GM21526 (cell line): ENCODE data around the gene MTFR2.

Source experiments
- ATAC-seq: cut with Tn5 transposase; IDR thresholded peaks from one replicate; pipeline ENCODE4 v1.9.1; 2021; ENCODE audit warnings: moderate library complexity; ENCODE audit not compliant: unreplicated experiment, low FRiP score

MTFR2 gene

GRCh38 chr6:136191606-136192312 is 58.4 kb downstream of the MTFR2 start:
- no peak for ATAC-seq

- no peak for ATAC-seq
These were observed 61.0 kb downstream of the MTFR2 start for GRCh38 chr6:136189104-136189503.

GRCh38 chr6:136188486-136188885 is 61.6 kb downstream of the MTFR2 start:
- no peak for ATAC-seq

GRCh38 chr6:136186363-136186762 is 63.7 kb downstream of the MTFR2 start:
- no peak for ATAC-seq

GRCh38 chr6:136184738-136185137 is 65.4 kb downstream of the MTFR2 start:
- ATAC-seq: no peak

- ATAC-seq: no peak
These were observed 68.2 kb downstream of the MTFR2 start for GRCh38 chr6:136181861-136182260.

GRCh38 chr6:136181512-136181833 is 68.6 kb downstream of the MTFR2 start:
- ATAC-seq: no peak
